AG04450 (cell line): ENCODE results near the gene SH3BP5. TPM values are rescaled to one million over a fixed set of nuclear protein-coding genes. Genes with fewer than 3 reads are reported as not detected.

Experiments used
- CTCF ChIA-PET: fragments of 300-600, 350-600 bp; formaldehyde crosslinking; extraction: SDS; loops from one replicate; lab custom pipeline; 2022; ENCODE audit warnings: antibody characterized with exemption, inconsistent platforms; lab: Charles Lee
- POLR2A ChIA-PET: fragments of 350-600 bp; formaldehyde crosslinking; extraction: SDS; loops from one replicate; lab custom pipeline; 2021; ENCODE audit warnings: antibody characterized with exemption, inconsistent platforms; lab: Yijun Ruan, JAX
- DNase-seq: peaks from one replicate; pipeline ENCODE4 v3.0.0-alpha.2; 2011; ENCODE audit warnings: low read depth, low spot score
- H3K27ac ChIP-seq: one replicate; pipeline ENCODE4 v1.5.1; 2012; ENCODE audit warnings: low read depth, low read length, control low read depth
- H3K27me3 ChIP-seq: one replicate; pipeline ENCODE4 v1.6.0; 2012; ENCODE audit warnings: low read length; ENCODE audit not compliant: control insufficient read depth, insufficient read depth
- H3K4me3 ChIP-seq: 2 replicates; pipeline ENCODE4 v1.5.1; 2011; ENCODE audit warnings: mild to moderate bottlenecking, low read depth, low read length, control low read depth
- H3K9me3 ChIP-seq: 2 replicates; pipeline ENCODE4 v1.5.1; 2012; ENCODE audit warnings: low read length; ENCODE audit not compliant: control insufficient read depth, insufficient read depth
- polyA plus RNA-seq: library from polyadenylated mRNA; depleted of rRNA; stranded (reverse); fragments of >200 nt; gene quantifications from 2 replicates; pipeline ENCODE4 v1.2.3, GENCODE V29; 2011
- TF ChIP-seq, protein P1 (sequence below): IDR thresholded peaks from 2 replicates; pipeline ENCODE4 v1.5.1; 2011; ENCODE audit warnings: low read depth, low read length, control low read depth, inconsistent platforms

The SH3BP5 gene
- polyA plus RNA-seq, 1 experiment = 16.6 TPM

DNA sequence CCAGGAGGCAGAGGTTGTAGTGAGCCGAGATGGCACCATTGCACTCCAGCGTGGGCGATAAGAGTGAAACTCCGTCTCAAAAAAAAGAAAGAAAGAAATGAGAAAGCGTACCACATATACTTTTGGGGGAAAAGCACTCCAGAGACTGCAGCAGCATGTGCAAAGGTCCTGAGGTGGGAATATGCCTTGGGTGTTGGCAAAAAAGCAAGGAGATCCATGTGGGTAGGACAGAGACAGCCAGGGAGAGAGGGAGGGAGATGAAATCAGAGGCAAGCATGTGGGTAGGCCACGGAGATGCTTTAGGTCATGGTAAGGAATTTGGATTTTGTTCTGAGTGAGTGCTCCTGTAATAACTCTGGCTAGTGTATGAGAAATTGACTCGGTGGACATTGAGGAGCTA, 3.7 kb upstream of the SH3BP5 start:
- ChIA-PET CTCF (interaction anchor here (2.0 kb wide), 1 partner anchor 68 kb away, joined by 9 read pairs; no protein-coding TSS in a partner anchor), POLR2A (no interaction called here)
- H3K9me3 ChIP-seq = no peaks in the 10 kb centered on the region; the same call in 1 of the 2 replicates
- TF ChIP-seq, protein P1, sequence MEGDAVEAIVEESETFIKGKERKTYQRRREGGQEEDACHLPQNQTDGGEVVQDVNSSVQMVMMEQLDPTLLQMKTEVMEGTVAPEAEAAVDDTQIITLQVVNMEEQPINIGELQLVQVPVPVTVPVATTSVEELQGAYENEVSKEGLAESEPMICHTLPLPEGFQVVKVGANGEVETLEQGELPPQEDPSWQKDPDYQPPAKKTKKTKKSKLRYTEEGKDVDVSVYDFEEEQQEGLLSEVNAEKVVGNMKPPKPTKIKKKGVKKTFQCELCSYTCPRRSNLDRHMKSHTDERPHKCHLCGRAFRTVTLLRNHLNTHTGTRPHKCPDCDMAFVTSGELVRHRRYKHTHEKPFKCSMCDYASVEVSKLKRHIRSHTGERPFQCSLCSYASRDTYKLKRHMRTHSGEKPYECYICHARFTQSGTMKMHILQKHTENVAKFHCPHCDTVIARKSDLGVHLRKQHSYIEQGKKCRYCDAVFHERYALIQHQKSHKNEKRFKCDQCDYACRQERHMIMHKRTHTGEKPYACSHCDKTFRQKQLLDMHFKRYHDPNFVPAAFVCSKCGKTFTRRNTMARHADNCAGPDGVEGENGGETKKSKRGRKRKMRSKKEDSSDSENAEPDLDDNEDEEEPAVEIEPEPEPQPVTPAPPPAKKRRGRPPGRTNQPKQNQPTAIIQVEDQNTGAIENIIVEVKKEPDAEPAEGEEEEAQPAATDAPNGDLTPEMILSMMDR = no peak
- H3K27me3 ChIP-seq = no peaks in the 10 kb centered on the region
- DNase-seq = no peak
- H3K4me3 ChIP-seq = no peak overlapping the region
- H3K27ac ChIP-seq = no peak overlapping the region

DNA sequence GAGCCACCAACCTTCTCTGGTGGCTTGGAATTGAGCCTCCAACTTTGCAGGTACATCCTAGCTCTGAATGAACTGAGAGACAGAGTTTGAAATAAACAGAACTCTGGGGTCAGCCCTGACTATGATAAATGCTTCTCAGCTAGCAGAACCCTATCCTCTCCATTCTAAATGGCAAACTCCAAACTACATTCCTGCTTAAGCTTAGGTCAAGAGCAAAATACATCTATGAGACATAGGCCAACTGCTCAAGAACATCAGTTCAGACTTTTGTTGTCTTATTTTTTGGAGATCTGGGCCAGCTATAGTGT, 1.5 kb upstream of the SH3BP5 start:
- TF ChIP-seq, protein P1 = no peak
- Histone ChIP-seq H3K4me3 (no peak overlapping the region), H3K9me3 (no peaks in the 10 kb centered on the region; the same call in 1 of the 2 replicates), H3K27me3 (no peaks in the 10 kb centered on the region), H3K27ac (no peak overlapping the region)
- ChIA-PET CTCF (interaction anchor here (0.6 to 3.4 kb wide), 14 partner anchors 8 to 1162 kb away, joined by 3 to 75 read pairs (median 8); no protein-coding TSS in a partner anchor), POLR2A (no interaction called here)
- DNase-seq = no peak

GRCh38 chr3:15333099-15333955, 941 bp upstream of the SH3BP5 start:
- Histone ChIP-seq H3K9me3 (no peaks in the 10 kb centered on the region; the same call in 1 of the 2 replicates), H3K27ac (no peak overlapping the region), H3K27me3 (no peaks in the 10 kb centered on the region), H3K4me3 (no peak overlapping the region)
- DNase-seq = no peak
- TF ChIP-seq, protein P1 = no peak
- ChIA-PET CTCF (interaction anchor here (0.5 to 3.4 kb wide), 27 partner anchors 8 to 1163 kb away, joined by 3 to 75 read pairs (median 5); no protein-coding TSS in a partner anchor), POLR2A (interaction anchor here (0.6 kb wide), 1 partner anchor 21 kb away, joined by 3 read pairs; no protein-coding TSS in a partner anchor)

DNA sequence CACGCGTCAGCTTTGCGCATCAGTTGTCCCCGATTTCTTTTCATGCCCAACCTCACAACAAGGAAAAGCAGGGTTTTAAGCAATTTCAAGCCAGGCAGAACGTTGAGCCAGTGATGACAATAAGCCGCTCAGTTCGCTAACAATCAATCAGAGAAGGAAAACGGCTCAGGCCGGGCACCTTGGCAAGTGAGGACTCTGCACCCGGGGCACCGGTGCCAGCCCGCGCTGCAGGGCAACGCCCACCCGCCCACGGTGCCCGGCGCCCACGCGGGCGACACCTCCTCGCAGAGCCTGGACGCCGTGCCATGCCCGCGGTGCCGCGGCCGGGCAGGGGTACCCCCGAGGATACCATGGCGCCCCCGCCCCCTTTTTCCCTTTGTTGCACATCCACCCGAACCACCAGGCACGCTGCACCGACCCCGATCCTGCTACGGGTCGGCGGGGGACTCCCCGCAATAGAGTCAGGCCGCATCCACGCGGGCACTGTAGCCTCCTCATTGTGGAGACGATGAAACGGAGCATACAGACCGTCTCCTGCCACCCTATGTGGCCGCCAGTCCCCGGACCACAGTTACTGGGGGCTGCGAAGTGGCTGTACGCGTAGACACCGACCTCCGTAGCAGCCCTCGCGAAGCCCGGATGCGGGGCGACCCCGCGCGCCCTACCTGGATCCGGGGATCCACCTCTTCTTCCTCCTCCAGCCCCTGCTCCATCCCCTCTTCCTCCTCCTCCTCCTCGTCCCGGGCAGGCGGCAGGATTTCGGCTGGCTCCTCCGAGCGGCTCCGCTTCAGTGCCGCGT, 581 bp downstream of the SH3BP5 start:
- Histone ChIP-seq H3K27me3 (no peaks in the 10 kb centered on the region), H3K27ac (no peak overlapping the region), H3K9me3 (no peaks in the 10 kb centered on the region; the same call in 1 of the 2 replicates), H3K4me3 (peak overlapping the region; percentile 87)
- CTCF ChIA-PET = interaction anchor here (0.8 to 3.7 kb wide), 23 partner anchors 8 to 74 kb away, joined by 3 to 75 read pairs (median 7); no protein-coding TSS in a partner anchor
- POLR2A ChIA-PET = no interaction called here
- no peak for DNase-seq
- TF ChIP-seq, protein P1 = no peak
